HG02852 (cell line): ENCODE results near the gene SH3GL1.
A peak's percentile ranks its signal among the peaks of the same experiment; 100 is the strongest.

Source experiments
- ATAC-seq: cut with Tn5 transposase; IDR thresholded peaks from one replicate; pipeline ENCODE4 v1.9.1; 2021; ENCODE audit warnings: mild to moderate bottlenecking, moderate library complexity; ENCODE audit not compliant: unreplicated experiment

Gene SH3GL1

DNA sequence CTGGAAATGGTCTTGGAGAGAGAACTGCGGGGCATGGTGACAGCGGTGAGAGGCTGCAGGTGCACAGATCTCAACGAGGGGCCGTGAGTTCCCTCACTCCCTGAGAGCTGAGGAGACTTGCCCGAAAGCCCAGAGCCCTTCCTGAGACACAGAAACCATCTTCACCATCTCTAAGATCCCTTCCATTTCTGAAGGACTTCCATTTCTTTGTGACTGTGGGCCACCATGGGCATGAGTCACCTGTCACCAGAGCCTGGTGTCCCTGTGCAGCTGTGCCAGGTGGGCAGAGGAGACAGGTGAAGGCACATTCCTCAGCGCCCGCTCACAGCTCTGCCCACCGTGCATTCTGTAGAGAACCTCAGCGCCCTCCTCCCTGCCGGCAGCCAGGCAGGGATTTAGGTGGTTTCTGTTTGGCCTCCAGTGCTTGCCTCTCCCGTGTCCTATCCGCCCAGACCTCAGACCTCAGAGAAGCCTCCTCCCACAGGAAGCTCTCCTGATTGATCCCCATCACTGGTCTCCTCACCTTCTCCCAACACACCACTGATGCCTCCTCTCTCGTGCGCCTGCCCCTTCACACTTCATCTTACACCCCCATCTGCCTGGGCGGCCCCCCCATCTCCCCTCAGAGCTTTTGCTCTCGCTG is 24.2 kb downstream of the SH3GL1 start:
- ATAC-seq, result no peak

DNA sequence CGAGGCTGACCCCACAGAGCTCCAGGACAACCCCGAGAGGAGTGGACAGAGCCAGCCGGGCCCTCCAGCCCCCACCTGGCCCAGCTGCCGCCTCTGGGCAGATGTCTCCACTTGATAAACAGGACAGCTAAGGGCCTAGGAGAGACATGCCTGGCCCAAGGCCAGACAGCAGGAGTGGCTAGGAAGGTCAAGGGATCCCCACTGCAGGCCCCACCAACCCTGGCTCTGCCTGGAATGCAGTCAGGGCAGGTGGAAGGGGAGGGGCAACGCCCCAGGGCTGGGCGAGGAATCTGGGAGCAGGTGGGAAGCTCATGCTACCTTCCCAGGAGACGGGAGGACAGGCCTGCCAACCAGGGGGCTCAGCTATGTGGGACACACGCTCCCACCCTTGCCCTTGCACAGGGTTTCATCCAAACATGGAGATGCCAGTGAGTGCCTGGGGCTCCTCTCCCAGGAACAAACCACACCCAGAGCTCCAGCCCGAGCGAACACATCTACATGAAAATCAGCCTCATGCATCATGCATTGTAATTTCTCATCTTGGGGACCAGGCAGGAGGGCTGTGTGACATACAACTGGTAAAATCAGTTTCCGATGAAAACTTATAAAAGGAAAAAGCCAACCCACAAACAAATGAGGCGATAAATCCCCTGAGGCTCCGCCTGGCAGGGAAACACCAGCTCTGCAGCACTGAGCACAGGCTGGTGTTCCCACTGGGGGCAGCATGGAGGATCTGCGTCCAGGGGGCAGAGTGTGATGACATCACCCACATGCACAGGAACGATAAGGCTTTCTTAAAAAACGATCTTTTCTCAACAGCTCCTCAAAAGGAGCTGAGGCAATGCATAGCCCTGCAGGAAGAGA is 25.0 kb downstream of the SH3GL1 start:
- no peak for ATAC-seq

DNA sequence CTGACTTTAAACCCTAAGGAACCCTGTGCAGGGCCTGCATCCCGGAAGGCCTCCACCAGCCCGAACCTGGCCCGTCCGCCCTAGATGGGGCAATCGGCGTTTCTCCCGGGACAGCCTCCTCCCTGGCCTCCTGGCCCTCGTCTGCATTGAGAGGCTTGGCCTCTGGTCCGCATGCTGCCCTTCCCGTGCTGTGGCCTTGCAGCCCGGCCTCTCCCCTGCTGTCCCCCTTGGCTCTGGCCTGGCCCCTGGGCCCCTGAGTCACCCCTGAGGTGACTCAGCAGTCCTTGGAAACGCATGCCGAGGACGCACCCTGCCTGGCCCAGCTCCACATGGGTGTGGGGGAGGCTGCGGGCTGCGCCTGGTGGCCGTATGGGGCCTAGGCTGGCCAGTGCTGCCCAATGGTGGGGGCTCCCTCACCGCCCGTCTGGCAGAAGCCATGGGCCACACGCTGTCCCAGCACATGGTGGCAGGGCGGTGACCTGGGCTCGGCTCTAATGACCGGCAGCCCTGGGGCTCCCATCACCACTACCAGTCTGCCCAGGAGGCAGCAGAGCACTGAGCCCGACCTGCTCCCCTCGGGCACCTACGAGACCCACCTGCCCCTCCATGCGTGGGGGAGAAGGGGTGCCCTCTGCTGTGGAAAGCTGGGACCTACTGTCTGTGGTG is 25.7 kb downstream of the SH3GL1 start:
- ATAC-seq, result no peak

DNA sequence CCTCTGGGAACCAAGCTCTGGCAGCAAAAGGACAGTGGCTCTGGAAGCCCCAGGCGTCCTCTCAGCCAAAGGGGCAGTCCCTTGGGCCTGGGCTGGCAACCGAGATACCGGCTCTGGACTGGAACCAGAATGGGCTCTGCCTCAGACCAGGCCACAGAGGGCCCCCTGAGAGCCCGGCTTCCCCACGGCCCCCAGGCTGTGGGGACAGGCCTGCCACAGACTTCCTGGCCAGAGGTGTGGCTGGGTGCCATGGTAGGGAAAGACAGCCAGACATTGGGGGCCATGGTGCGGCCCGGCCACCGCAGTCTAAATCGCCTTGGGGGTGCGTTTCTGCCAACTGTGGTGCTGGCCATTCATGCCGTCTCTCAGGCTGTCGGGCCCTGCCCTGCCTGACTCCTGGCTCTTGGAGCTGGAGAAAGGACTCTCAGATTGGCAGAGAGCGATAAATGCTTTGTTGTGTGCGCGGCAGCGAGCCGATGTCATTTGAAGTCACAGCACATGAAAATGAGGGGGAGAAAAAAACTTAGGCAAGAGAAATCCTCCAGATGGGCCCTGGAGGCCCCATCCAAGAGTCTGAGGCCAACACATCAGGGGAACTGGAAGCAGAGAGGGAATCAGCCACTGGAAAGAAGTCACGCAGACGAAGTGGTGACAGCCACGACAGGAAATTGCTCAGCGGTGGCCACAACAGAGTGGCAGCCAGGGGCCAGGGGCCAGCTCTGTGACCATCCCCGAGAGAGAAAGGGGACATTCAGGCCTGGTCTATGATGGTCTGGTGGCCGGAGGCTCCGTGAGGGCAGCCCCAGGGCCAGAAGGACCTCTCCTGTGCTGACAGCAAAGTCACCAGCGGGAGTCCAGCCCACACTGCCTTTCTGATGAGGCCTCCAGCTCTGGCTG is 26.5 kb downstream of the SH3GL1 start:
- no peak for ATAC-seq

DNA sequence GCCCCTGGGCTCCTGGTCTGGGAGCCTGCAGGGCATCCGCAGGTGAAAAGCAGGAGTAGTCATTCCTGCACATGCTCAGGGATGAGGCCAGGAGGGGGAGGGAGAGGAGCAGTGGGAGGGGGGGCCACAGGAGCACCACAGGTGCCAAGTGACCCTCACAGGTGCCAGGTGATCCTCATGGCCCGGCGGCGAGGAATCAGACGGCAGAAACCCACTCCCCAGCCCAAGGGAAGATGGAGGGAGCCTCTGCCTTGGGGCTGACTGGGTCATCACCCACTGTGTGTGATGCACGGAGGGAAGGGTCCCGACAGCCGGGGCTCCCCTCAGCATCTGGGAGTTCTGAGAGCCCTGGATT is 27.4 kb downstream of the SH3GL1 start:
- no peak for ATAC-seq

DNA sequence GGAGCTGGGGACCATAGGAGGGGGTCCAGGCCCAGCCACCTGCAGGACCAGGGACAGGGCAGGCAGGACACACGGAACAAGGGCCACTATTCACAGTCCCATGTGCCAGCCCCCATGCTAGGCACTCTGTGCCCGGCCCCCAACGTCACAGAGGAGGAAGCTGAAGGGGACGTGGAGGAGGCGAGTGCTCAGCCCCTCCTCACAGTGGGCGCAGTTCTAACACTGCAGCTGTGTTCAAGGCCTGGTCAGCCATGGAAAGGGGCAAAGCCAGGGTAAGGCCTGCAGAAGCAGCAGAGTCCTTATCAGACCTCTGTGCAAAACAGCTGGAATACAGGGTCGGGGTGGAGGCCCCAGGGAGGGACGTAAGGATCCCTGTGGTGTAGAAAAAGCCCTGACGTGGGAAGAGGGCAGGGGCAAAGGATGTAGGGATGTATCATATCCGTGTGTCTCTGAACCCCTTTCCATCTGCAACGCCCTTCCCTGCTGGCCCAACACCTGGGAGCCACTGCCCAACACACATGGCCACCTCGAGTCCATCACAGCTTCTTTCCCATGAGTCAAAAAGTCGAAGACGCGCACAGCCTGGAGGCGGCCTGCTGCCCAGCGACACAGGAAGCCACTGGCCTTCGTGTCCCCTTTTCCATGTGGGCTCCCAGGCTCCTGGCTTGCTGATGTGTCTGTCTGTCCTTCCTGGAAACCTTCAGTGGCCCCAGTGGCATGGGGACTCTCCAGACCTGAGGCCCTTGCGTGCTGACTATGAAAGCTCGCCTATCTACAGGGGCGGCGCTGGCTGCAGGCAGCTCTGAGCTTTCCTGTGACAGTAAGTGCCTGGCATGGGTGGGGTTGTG is 28.0 kb downstream of the SH3GL1 start:
- no peak for ATAC-seq

DNA sequence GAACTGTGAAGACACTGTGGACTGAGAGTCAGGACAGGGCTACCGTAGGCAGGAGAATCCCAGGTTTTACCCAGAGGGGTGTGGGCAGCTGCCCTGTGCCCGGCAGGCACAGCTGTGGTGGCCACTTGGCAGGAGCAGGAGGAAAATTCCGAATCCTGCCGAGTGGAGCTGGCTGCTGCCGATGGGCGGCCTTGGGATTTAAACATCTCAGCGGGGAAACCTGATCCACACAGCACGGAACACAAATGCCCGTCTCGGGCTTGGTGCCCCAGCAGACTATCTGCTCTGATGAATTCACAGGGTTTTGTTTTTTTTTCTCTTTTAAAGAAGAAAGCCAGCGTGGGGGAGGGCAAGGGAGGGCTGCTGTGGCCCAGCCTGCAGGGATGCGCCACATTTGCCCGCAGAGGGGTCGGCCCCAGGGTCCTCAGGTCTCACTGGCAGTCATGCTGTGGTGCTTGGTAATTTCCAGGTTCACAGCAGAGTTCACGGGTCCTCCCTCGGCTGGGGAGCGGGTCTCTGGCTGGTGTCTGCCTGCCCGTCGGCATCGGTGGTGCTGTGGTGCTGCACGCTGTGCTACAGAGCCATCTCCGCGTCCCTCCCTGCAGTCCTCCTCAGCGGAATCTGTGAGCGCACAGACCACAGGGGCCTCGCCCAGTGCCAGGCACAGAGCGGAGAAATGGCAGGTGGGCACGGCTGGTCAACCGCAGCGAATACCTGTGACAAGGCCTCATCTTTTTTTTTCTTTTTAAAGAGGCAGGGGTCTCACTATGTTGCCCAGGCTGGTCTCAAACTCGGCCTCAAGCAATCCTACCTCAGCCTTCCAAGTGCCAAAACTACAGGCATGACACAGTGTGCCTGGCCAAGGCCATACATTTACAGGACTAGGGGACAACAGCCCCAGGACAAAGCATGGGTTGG is 28.8 kb downstream of the SH3GL1 start:
- no peak for ATAC-seq

DNA sequence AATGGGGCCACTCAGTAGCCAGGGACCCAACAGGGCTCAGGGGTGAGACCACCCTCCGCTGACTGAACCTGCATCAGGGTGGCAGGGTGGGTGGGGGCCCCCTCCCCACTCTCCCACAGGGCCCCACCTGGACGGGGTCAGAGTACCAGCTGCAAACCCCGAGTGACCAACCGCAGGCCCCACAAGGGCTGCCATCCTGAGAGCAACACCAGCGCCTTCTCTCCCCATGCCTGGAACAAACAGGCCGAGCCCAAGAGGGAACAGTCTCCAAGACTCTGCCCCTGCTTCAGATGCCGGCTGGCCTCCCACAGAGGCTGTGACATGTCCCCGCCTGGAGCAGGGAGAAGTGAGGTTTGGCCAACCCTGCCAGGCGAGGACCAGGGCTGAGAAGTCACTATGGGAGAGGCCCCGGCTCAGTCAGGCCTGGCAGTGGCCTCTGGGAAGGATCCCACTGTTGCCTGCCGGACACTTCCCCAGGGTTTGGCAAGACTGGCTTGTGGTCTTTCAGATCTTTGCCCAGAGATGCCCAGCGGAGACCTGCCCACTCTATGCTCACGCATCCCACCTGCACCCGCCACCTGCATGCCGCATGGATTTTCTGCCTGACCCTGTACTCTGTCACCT is 29.8 kb downstream of the SH3GL1 start:
- ATAC-seq, result no peak

DNA sequence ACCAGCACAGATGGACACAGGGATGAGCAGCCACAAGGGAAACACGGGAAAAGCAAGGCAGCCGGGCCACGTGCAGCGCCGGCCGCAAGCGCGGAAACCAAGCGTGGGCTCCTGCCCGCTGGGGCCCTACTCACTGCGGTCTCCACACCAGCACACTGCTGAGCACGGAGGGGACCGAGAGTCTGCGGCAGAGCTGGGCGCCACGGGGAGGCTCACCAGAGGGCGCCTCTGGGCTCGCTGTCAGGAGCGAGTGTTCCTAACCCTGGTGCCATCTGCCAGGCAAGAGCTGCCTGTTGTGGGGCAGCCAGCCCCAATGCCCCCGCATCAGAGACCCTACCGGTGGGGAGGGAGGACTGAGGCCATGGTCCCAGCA is 30.5 kb downstream of the SH3GL1 start:
- peak; percentile 42 for ATAC-seq

DNA sequence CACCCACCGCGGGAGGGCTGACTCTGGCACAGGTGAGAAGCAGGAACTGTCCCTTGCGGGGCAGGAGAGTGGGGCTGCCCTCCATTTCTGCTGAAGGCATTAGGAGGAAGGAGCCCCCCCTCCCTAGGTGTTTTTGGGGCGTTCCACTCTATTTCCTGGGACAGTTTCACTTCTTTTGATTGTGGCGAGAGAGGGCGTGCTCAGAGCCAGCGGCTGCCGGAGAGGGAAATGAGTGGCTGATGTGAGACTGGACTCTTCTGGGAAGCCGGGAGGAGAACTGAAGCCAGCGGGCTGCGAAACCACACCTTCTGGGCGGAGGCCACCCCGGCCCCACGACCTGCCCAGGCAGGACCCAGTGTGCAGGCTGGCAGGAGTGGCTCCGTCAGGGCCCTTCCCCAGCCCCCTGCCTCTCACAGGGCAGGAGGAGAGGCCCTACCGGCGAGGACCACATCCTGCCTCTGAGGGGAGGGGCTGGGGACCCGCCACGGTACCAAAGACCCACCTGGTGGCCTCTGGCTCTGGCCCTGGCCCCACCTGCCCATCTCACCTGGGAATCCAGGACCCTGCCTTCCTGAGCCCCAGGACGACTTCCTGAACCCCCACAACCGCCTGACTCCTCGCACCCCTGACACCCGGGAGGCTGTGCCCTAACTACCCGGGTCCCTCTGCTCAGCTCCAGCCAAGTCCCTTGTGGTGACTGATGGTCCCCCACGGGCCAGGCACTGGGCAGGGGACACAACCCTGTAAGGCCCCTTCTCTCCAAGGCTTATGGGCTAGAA is 31.0 kb downstream of the SH3GL1 start:
- peak; percentile 61 for ATAC-seq

DNA sequence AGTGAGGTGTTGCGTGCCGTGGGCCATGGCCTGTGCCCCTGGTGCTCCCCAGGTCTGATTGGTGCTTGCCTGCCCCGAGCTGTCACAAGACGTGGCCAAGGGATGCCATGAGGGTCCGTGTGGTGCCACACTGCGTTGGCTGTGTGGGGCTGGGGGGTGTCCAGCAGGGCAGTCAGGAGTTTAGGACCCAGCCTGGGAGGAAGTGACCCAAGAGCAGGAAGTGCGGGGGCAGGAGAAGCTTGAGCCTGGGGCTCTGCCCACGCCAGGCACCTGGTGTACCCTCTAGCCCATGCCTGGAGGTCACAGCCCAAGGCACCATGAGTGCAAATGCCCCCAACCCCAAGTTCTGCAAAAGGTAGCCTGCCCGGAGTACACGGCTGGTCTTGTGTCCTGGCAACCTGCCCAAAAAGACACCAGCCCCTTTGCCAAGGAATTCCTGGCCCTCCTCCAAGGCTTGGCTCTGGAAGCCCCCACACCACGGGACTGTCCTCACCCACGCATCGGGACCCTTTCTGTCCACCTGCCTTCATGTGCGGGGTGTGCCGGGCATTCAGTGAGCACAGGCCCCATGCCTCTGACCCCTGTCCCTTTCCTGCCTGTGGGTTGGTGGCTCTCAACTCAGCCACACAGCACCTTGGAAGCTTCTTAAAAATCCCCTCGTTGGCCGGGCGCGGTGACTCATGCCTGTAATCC is 32.1 kb downstream of the SH3GL1 start:
- ATAC-seq, result no peak

DNA sequence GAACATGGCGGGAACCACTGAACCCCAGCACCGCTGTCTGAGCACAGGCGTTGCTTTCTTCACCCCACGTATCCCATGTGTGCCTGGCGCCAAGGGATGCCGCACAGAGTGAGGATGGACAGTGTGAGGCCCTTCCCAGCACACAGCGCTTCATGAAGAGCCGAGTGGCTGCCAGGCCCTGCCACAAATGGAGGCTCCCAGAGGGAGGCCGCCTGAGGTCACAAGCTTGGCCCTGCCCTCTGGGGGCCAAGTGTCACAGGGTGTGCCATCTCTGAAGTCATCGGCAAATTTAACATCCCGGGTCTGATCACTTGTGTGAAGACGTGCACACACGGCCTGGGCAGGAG is 32.6 kb downstream of the SH3GL1 start:
- ATAC-seq, result no peak

DNA sequence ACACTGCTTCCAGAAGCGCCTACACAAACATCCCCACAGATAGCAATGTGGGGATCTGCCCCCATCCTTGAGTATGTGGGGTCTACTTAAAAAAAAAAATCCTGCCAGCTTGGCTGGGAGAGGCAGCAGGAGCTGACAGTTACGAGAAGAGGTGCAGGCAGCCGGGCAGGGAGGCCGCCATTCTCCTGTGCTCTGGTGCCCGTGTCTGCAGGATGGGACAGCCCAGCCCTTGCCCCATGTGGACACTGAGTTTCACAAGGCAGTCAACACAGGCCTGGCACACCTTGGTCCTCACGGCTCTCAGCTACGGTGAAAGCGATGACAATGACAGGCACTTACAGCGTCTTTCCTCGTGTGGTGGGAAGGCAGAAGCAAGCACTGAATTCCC is 33.0 kb downstream of the SH3GL1 start:
- no peak for ATAC-seq

DNA sequence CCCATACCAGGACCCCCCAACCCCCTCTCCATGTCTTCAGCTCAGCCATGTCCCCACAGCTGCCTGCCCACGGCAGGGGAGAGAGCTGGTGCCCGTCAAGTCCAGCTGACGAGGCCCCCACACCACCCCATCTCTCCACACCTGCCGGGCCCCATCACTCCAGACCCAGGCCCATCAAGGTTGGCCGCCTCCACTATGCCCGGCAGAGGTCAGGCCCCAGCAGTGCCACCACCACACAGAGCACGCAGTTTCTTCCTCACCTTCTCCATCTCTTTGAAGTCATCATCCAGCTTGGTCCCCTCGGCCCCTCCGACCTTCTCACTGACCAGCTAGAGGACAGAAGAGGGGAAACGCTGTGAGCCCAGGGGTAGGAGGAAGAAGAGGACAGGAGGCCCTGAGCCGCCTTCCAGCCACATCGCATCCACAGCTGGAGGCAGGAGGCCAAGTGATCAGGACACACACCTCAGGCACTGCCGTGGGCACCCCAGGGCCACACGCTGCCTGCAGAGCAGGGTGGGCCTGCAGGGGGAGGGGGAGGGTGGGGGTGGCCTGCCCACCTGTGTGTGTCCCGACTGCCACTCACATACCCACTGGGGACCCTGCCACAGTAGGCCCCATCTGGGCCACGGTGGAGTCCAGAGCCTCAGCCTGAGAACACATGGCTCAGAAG is 33.5 kb downstream of the SH3GL1 start:
- ATAC-seq, result no peak

DNA sequence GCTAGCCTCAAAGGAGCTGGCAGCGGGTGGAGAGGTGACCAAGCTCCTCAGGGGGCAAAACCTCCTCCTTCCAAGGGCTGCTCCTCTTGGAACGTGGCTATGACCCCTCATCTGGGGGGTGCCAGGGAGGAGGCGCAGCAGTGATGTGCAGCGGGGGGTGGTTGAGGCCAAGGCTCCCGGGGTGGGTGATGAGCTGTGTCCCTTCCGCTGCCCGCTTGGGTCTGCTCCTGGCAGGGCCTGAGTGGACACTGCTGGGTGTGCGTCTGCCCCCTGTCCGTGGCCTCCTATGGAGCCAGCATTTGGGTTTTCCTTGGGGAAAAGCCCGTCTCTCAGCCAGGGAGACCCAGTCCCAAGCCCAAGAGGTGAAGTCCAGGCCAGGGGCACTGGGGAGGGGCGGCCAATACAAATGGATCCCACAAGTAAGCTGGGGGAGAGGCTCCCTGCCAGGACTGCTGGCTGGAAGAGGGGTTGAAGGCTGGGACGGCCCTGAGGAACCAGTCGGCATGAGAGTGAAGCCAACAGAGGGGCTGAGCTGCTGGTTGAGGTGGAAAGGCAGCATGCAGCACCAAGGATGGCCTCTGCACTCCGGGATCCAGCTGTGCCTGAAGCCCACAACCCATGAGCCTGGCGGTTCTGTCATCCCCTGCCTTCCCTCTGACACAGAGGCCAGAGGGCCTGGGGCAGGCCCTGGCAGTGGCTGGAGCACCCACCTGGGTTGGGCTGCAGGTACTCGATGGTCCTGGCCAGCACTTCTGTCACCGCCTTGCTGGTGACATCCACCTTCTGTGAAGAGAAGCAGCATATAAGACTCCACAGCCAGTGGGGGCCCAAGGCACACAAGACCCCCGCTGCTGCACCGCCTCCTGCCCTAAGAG is 34.3 kb downstream of the SH3GL1 start:
- no peak for ATAC-seq

DNA sequence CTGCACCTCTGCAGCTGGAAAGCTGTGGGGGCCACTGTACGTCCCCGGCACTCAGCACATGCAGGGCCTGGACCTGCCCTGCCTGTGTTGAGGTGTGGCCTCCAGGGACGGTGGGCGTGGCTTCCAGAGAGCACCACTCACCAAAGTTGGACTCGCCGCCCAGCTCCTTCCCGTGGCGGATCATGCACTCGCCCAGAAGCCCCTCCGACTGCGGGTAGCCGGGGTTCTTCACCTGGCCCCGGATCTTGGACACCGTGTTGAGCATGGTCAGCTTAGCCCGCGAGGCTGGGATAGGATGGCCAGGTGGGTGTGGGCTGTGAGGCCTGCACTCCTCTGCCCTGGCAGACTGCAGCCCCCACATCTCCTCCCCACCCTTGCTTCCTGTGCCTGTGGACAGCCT is 35.0 kb downstream of the SH3GL1 start:
- ATAC-seq, result no peak
